Epithelial cell of esophagus (primary cell): Measurements from ENCODE around the gene TENM3.

Experiments used
- DNase-seq: peaks from one replicate; pipeline ENCODE4 v3.0.0; 2010; ENCODE audit warnings: low read depth
- H3K4me3 ChIP-seq: 2 replicates; pipeline ENCODE4 v1.5.1; 2011; ENCODE audit warnings: mild to moderate bottlenecking, low read length, control low read depth
- CTCF ChIP-seq: IDR thresholded peaks from 2 replicates; pipeline ENCODE4 v1.5.1; 2011; ENCODE audit warnings: low read depth, mild to moderate bottlenecking, low read length, control low read depth, inconsistent platforms; ENCODE audit not compliant: insufficient read depth; ENCODE audit errors: missing control alignments

Gene TENM3

DNA sequence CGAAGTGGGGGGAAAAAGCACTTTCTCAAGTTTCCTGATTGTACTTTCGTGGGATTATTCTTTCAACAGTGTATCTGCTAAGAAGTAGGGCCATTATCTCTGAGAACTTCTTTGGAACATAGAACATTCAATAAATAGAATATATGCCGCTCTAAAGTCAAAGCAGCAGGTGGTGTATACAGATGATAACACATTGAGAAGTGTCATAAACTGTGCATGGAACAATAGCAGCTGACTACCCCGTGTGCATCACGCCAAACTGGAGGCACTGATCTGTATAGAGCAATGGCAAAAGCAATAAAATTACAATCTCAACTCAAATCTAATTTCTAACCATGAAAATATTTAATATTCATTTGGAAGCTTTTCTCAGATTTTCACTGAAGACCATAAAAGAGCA, 498.7 kb downstream of the TENM3 start:
- no peak overlapping the region for H3K4me3 ChIP-seq
- DNase-seq = no peak
- TF ChIP-seq CTCF = no peak

- TF ChIP-seq CTCF = no peak
- no peak overlapping the region for H3K4me3 ChIP-seq
- no peak for DNase-seq
Measured at GRCh38 chr4:182743815-182744214, 500.6 kb downstream of the TENM3 start.

DNA sequence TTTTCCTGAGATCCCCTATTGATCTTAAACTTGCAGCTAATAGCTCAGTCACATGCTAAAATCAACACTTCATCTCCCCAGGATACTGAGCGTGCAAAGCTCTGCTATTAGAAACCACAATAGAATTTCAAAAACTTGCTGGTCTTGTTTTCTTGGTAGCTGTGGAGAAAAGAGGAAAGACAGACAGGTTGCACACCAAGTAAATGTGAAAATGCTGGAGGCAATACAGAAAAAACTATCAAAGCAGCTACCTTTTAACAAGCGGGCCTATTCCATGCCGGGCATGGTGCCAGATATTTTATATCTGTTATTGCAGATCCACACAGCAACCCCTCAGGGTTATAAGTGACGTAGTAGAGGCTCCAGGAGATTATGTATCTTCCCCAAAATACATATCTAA, 502.0 kb downstream of the TENM3 start:
- TF ChIP-seq CTCF = no peak
- H3K4me3 ChIP-seq = no peak overlapping the region
- peak; percentile 86 for DNase-seq

GRCh38 chr4:182746876-182747275, 503.7 kb downstream of the TENM3 start:
- TF ChIP-seq CTCF = no peak
- DNase-seq = peak; percentile 53
- no peak overlapping the region for H3K4me3 ChIP-seq

DNA sequence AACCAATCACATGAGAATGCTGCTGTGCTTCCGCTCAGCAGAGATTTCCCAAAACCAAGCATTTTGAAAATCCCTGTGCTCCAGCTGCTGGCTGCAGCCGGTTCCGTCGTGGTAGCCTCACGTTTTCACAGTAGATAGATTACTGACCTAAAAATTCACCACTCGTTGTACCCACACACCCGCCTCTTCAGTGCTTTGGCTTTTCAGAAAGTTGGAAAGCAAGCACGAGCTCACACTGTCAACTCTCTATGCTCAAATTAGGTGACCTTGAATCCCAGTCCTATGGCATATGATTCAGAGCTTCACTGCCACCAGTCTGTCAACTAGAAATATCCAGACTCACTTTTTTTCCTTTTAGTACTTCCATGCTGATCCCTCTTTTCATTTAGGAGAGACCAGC, 505.1 kb downstream of the TENM3 start:
- no peak for DNase-seq
- H3K4me3 ChIP-seq = no peak overlapping the region
- TF ChIP-seq CTCF = no peak

- no peak overlapping the region for H3K4me3 ChIP-seq
- DNase-seq = peak; percentile 58
- TF ChIP-seq CTCF = no peak
Measured at GRCh38 chr4:182748949-182749348, 505.7 kb downstream of the TENM3 start.

DNA sequence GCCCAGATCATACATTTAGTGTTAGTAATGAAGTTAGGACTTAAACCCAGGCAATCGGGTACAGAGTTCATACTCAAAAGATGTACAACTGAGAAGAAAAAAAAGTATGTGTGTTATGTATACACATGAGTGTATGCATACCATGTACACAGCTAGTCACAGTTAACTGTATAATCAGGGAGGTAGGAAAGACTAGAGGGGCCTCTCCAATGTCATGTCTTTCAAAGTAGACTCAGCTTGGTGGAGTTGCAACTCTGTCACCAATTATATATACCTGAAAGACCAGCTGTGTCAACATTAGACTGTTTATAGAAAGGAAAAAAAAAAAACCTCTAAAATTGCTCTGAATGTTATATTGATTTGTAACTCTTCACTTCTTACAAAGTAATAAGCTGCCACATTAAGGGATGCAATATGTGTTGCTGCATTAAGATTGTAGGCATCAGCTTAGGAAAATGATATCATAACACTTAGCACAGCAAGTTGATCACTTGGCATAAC, 506.5 kb downstream of the TENM3 start:
- no peak for DNase-seq
- H3K4me3 ChIP-seq = no peak overlapping the region
- no peak for TF ChIP-seq CTCF
